Right atrium auricular region (tissue), 2 donors: Measurements from ENCODE around the gene HOXD3. TPM values are rescaled to one million over a fixed set of nuclear protein-coding genes. Genes with fewer than 3 reads are reported as not detected.
A peak's percentile ranks its signal among the peaks of the same experiment; 100 is the strongest.

Source experiments
- DNase-seq: peaks from one replicate; pipeline ENCODE4 v3.0.0-alpha.2; 2019; ENCODE audit warnings: low spot score
- H3K27ac ChIP-seq, 2 donors: fragments of 200-600 bp; sonication (generic); 1 replicate in 1 of 2; 2 replicates in 1 of 2; pipeline ENCODE4 v1.5.1; 2016 to 2019
- H3K27me3 ChIP-seq, 2 donors: fragments of 200-600 bp; sonication (generic); one replicate each; pipeline versions ENCODE4 v1.5.1 to v1.6.0; 2017 to 2019
- H3K36me3 ChIP-seq: fragments of 200-600 bp; sonication (generic); one replicate; pipeline ENCODE4 v1.5.1; 2016
- H3K4me1 ChIP-seq, 2 donors: fragments of 200-600 bp; sonication (generic); one replicate each; pipeline versions ENCODE4 v1.5.1 to v1.6.0; 2017 to 2019
- H3K4me3 ChIP-seq, 2 donors: fragments of 200-600 bp; sonication (generic); 1 replicate in 1 of 2; 2 replicates in 1 of 2; pipeline ENCODE4 v1.5.1; 2017 to 2019; ENCODE audit warnings: mild to moderate bottlenecking in 1 of 2, moderate library complexity in 1 of 2
- H3K9me3 ChIP-seq, 2 donors: fragments of 200-600 bp; sonication (generic); one replicate each; pipeline ENCODE4 v1.5.1; 2019
- CTCF ChIP-seq, 2 donors: fragments of 200-600 bp; sonication (generic); IDR thresholded peaks; one replicate each; pipeline ENCODE4 v1.5.1; 2019; ENCODE audit warnings: antibody characterized with exemption in 2 of 2
- total RNA-seq, 2 donors: library from RNA; depleted of rRNA; stranded (reverse); fragments of >200 nt; gene quantifications; one replicate each; pipeline ENCODE4 v1.1.0, GENCODE V29; 2016

Gene HOXD3
- total RNA-seq, 2 donors from 2014 or later: not detected

- TF ChIP-seq CTCF (IDR thresholded peaks at IDR 0.05): no peak
- peak overlapping the region; percentile 52 to 79 for H3K27ac ChIP-seq
- DNase-seq: no peak
- peaks cover 0 to 24% of the 10 kb centered on the region in 2 donors for H3K4me1 ChIP-seq
- peak overlapping the region; percentile 38 to 52 for H3K4me3 ChIP-seq
- H3K27me3 ChIP-seq: peaks cover 37 to 54% of the 10 kb centered on the region in 2 donors
- no peaks in the 10 kb centered on the region for H3K36me3 ChIP-seq
- no peaks in the 10 kb centered on the region for H3K9me3 ChIP-seq
Observed at GRCh38 chr2:176130957-176131847, 25.9 kb upstream of the HOXD3 start.

- Histone ChIP-seq H3K4me1 (peaks cover 0 to 30% of the 10 kb centered on the region in 2 donors), H3K9me3 (no peaks in the 10 kb centered on the region), H3K27ac (no peak overlapping the region), H3K36me3 (no peaks in the 10 kb centered on the region), H3K4me3 (no peak overlapping the region), H3K27me3 (peaks cover 37 to 60% of the 10 kb centered on the region in 2 donors)
- no peak for DNase-seq
- TF ChIP-seq CTCF (IDR thresholded peaks at IDR 0.05): no peak
Observed at GRCh38 chr2:176131848-176132158, 25.3 kb upstream of the HOXD3 start.

GRCh38 chr2:176132205-176133171 lies 24.6 kb upstream of the HOXD3 start:
- Histone ChIP-seq H3K9me3 (no peaks in the 10 kb centered on the region), H3K27me3 (peaks cover 43 to 65% of the 10 kb centered on the region in 2 donors), H3K4me1 (peaks cover 0 to 34% of the 10 kb centered on the region in 2 donors), H3K27ac (no peak overlapping the region), H3K4me3 (peak overlapping the region in 1 of 2 donors; percentile 15), H3K36me3 (no peaks in the 10 kb centered on the region)
- TF ChIP-seq CTCF (IDR thresholded peaks at IDR 0.05): no peak
- no peak for DNase-seq

DNA sequence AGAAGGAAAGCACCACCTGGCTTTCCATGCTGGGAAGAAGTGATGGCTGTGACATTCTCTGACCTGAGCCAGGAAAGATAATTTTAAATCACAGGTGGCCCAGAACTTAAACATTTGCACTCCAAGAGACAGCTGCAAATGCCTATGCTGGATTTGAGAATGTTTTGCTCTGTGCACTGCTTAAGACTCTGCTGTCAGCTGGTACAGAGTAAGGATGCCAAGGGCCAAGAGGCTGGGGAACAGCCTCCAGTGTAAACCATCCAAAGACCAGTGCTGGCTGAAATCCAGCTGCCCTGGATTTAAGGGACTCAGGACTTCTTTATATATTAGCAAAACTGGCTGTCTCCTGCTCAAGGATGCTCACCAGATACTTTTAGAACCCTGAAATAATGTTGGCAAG lies 23.7 kb upstream of the HOXD3 start:
- TF ChIP-seq CTCF (IDR thresholded peaks at IDR 0.05): no peak
- H3K27ac ChIP-seq: no peak overlapping the region
- no peak for DNase-seq
- H3K4me1 ChIP-seq: peaks cover 0 to 32% of the 10 kb centered on the region in 2 donors
- peaks cover 45 to 66% of the 10 kb centered on the region in 2 donors for H3K27me3 ChIP-seq
- no peaks in the 10 kb centered on the region for H3K9me3 ChIP-seq
- H3K36me3 ChIP-seq: no peaks in the 10 kb centered on the region
- H3K4me3 ChIP-seq: no peak overlapping the region

GRCh38 chr2:176134035-176134434 lies 23.1 kb upstream of the HOXD3 start:
- peaks cover 0 to 26% of the 10 kb centered on the region in 2 donors for H3K4me1 ChIP-seq
- no peak for TF ChIP-seq CTCF (IDR thresholded peaks at IDR 0.05)
- no peak overlapping the region for H3K27ac ChIP-seq
- no peaks in the 10 kb centered on the region for H3K36me3 ChIP-seq
- no peaks in the 10 kb centered on the region for H3K9me3 ChIP-seq
- DNase-seq: no peak
- H3K27me3 ChIP-seq: peaks cover 45 to 66% of the 10 kb centered on the region in 2 donors
- H3K4me3 ChIP-seq: no peak overlapping the region
